GM23338 (cell line): ENCODE data around the gene KCNH8. TPM values are rescaled to one million over a fixed set of nuclear protein-coding genes. Genes with fewer than 3 reads are reported as not detected.
A peak's percentile ranks its signal among the peaks of the same experiment; 100 is the strongest.

ENCODE experiments used
- ATAC-seq: fragments of 200-7000 bp; cut with Tn5 transposase; 3 replicates; pipeline ENCODE4 v1.9.1; 2020
- DNase-seq: peaks from one replicate; pipeline ENCODE4 v3.0.0-alpha.2; 2015; ENCODE audit warnings: low spot score
- H2AFZ ChIP-seq: fragments of 200-600 bp; sonication (generic); 2 replicates; pipeline ENCODE4 v1.8.0; 2016; ENCODE audit warnings: antibody characterized with exemption, mild to moderate bottlenecking, moderate library complexity
- H3F3A ChIP-seq: fragments of 200-600 bp; sonication (generic); replicated peaks from 2 replicates; pipeline ENCODE4 v1.8.0; 2017; ENCODE audit warnings: antibody characterized with exemption, mixed run types, low read depth
- H3K27ac ChIP-seq: fragments of 200-600 bp; sonication (generic); 2 replicates; pipeline ENCODE4 v1.6.1; 2016; ENCODE audit warnings: low read depth
- H3K27me3 ChIP-seq: fragments of 200-600 bp; sonication (generic); 2 replicates; pipeline ENCODE4 v1.8.0; 2016; ENCODE audit warnings: mild to moderate bottlenecking, mixed run types, moderate library complexity; ENCODE audit not compliant: insufficient read depth
- H3K36me3 ChIP-seq: fragments of 200-600 bp; sonication (generic); 2 replicates; pipeline ENCODE4 v1.8.0; 2016; ENCODE audit warnings: mild to moderate bottlenecking; ENCODE audit not compliant: insufficient read depth
- H3K4me1 ChIP-seq: fragments of 200-600 bp; sonication (generic); 2 replicates; pipeline ENCODE4 v1.8.0; 2016; ENCODE audit warnings: mild to moderate bottlenecking, moderate library complexity; ENCODE audit not compliant: insufficient read depth
- H3K4me2 ChIP-seq: fragments of 200-600 bp; sonication (generic); 2 replicates; pipeline ENCODE4 v1.7.1; 2017; ENCODE audit warnings: mixed run types
- H3K4me3 ChIP-seq: fragments of 200-600 bp; sonication (generic); 2 replicates; pipeline ENCODE4 v1.6.1; 2016; ENCODE audit warnings: mixed run types
- H3K79me2 ChIP-seq: fragments of 200-600 bp; sonication (generic); replicated peaks from 2 replicates; pipeline ENCODE4 v1.8.0; 2017; ENCODE audit warnings: mild to moderate bottlenecking; ENCODE audit not compliant: insufficient read depth
- H3K9me2 ChIP-seq: fragments of 200-600 bp; sonication (generic); 2 replicates; pipeline ENCODE4 v1.8.0; 2017; ENCODE audit not compliant: insufficient read depth
- H4K20me1 ChIP-seq: fragments of 200-600 bp; sonication (generic); replicated peaks from 2 replicates; pipeline ENCODE4 v1.8.0; 2017; ENCODE audit warnings: mild to moderate bottlenecking; ENCODE audit not compliant: insufficient read depth
- H3K27ac Mint-ChIP-seq: 2 replicates; pipeline ENCODE4 v1.8.0; 2020; ENCODE audit warnings: inconsistent platforms, mild to moderate bottlenecking, moderate library complexity, mixed read lengths
- H3K27me3 Mint-ChIP-seq: 3 replicates; pipeline ENCODE4 v1.8.0; 2022; ENCODE audit warnings: low read depth, mild to moderate bottlenecking, moderate library complexity, mixed read lengths, inconsistent platforms; ENCODE audit not compliant: insufficient read depth, poor library complexity
- H3K36me3 Mint-ChIP-seq: 3 replicates; pipeline ENCODE4 v1.8.0; 2021; ENCODE audit warnings: low read depth, mild to moderate bottlenecking, inconsistent platforms, moderate library complexity, mixed read lengths
- H3K4me1 Mint-ChIP-seq: 3 replicates; pipeline ENCODE4 v1.8.0; 2020; ENCODE audit warnings: mild to moderate bottlenecking, inconsistent platforms, mixed read lengths
- H3K4me3 Mint-ChIP-seq: 3 replicates; pipeline ENCODE4 v1.8.0; 2021; ENCODE audit warnings: moderate library complexity, mild to moderate bottlenecking, inconsistent platforms, mixed read lengths
- H3K9me3 Mint-ChIP-seq: 3 replicates; pipeline ENCODE4 v1.8.0; 2020; ENCODE audit warnings: moderate library complexity, mild to moderate bottlenecking, inconsistent platforms, mixed read lengths
- CTCF ChIP-seq, 2 experiments: fragments of 200-600 bp in 1 of 2; sonication (generic) in 1 of 2; conservative IDR thresholded peaks; 2 replicates each; pipeline versions ENCODE4 v1.5.1 to v1.6.1; 2016 to 2017; ENCODE audit warnings: antibody characterized with exemption in 2 of 2, low read depth in 2 of 2, mild to moderate bottlenecking in 2 of 2, moderate library complexity in 1 of 2
- ETS1 ChIP-seq: IDR thresholded peaks from 2 replicates; pipeline ENCODE4 v1.6.1; 2016; ENCODE audit warnings: antibody characterized with exemption
- NANOG ChIP-seq: IDR thresholded peaks from 2 replicates; pipeline ENCODE4 v1.6.1; 2016; ENCODE audit warnings: antibody characterized with exemption, borderline replicate concordance
- POLR2AphosphoS5 ChIP-seq: IDR thresholded peaks from 2 replicates; pipeline ENCODE4 v1.6.1; 2016; ENCODE audit warnings: antibody characterized with exemption, low read depth
- REST ChIP-seq: IDR thresholded peaks from one replicate; pipeline ENCODE4 v1.6.1; 2018; ENCODE audit warnings: antibody characterized with exemption; ENCODE audit not compliant: unreplicated experiment
- STAT1 ChIP-seq: IDR thresholded peaks from one replicate; pipeline ENCODE4 v1.6.1; 2016; ENCODE audit warnings: antibody characterized with exemption; ENCODE audit not compliant: unreplicated experiment
- ZNF462 ChIP-seq: fragments of 250-450 bp; sonication (Bioruptor Pico); IDR thresholded peaks from 2 replicates; pipeline ENCODE4 v1.5.0; 2020; ENCODE audit warnings: mild to moderate bottlenecking, moderate library complexity
- polyA plus RNA-seq: library from polyadenylated mRNA; unstranded; fragments of >200 nt; fragmentation: Nextera tagmentation; extraction: Ambion mirVana; gene quantifications from 2 replicates; pipeline ENCODE4 v1.2.1, GENCODE V29; 2016
- total RNA-seq: library from RNA; depleted of rRNA; stranded (reverse); fragments of >200 nt; shearing (Covaris generic); gene quantifications from 2 replicates; pipeline ENCODE4 v1.2.3, GENCODE V29; 2014

Gene KCNH8
- total and polyA plus RNA-seq, 2 experiments from 2014 or later = 1.3 to 3.4 TPM

GRCh38 chr3:19213603-19214220, 65.4 kb downstream of the KCNH8 start (continued):
- no peak for TF ChIP-seq REST
- TF ChIP-seq CTCF (conservative IDR thresholded peaks at IDR 0.05; ENCODE audit: low read depth in 2 of 2) = peak; percentile 54 to 71

- ATAC-seq = no peak
- Histone ChIP-seq H3K4me1 (no peaks in the 10 kb centered on the region), H3F3A (no peaks in the 10 kb centered on the region), H4K20me1 (no peaks in the 10 kb centered on the region), H3K4me2 (no peak overlapping the region), H3K4me3 (no peak overlapping the region), H3K36me3 (no peaks in the 10 kb centered on the region), H3K27me3 (no peaks in the 10 kb centered on the region), H2AFZ (no peak overlapping the region), H3K9me2 (peaks cover 7% of the 10 kb centered on the region; the same call in 1 of the 2 replicates), H3K79me2 (no peaks in the 10 kb centered on the region), H3K27ac (no peak overlapping the region)
- Mint-ChIP-seq H3K36me3 (no peaks in the 10 kb centered on the region), H3K9me3 (no peaks in the 10 kb centered on the region), H3K4me3 (no peak overlapping the region), H3K27me3 (peaks cover 6% of the 10 kb centered on the region), H3K27ac (no peak overlapping the region), H3K4me1 (peaks cover 8% of the 10 kb centered on the region)
- no peak for DNase-seq
- TF ChIP-seq CTCF (conservative IDR thresholded peaks at IDR 0.05; ENCODE audit: low read depth in 2 of 2) (no peak), ETS1 (no peak), STAT1 (no peak), NANOG (no peak), ZNF462 (CRISPR knock-in tag) (no peak), POLR2AphosphoS5 (no peak)
Observed at GRCh38 chr3:19215427-19215826, 67.1 kb downstream of the KCNH8 start.
